ENCODE measurements around the gene MTUS2.

- no peak for TF ChIP-seq CTCF (IDR thresholded peaks at IDR 0.05)
- TF ChIP-seq POLR2A (IDR thresholded peaks at IDR 0.05): no peak
Observed at GRCh38 chr13:29505950-29506349, 685.8 kb downstream of the MTUS2 start.
